LNCaP clone FGC (cell line): ENCODE data around the gene RDX.

Source experiments
- DNase-seq: peaks from one replicate; pipeline ENCODE4 v3.0.0-alpha.2; 2011; ENCODE audit warnings: low read depth
- H3K4me3 ChIP-seq: 2 replicates; pipeline ENCODE4 v1.5.1; 2011; ENCODE audit warnings: mild to moderate bottlenecking, low read depth, low read length, control low read depth
- CTCF ChIP-seq: IDR thresholded peaks from 2 replicates; pipeline ENCODE4 v1.5.1; 2012; ENCODE audit warnings: mild to moderate bottlenecking; ENCODE audit not compliant: control insufficient read depth, insufficient read depth; ENCODE audit errors: extremely low read depth

RDX gene

GRCh38 chr11:110190885-110191284 lies 105.5 kb downstream of the RDX start:
- H3K4me3 ChIP-seq: no peak overlapping the region
- no peak for TF ChIP-seq CTCF
- DNase-seq: no peak

DNA sequence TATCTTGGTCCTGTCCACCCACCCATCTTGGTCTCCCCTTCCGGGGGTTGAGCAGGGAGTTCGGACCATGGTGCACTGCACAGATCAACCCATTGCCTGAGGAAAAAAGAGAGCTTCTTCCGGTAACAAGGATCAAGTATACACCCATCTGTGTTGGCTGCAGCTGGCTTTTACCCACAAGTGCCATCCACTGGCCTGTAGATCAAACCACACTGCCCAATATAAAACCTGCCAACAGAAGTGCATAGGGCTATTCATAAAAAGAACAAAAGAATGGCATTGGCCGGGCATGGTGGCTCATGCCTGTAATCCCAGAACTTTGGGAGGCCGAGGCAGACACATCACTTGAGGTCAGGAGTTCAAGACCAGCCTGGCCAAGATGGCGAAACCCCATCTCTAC lies 108.7 kb downstream of the RDX start:
- no peak overlapping the region for H3K4me3 ChIP-seq
- DNase-seq: no peak
- TF ChIP-seq CTCF: peak; percentile 30

DNA sequence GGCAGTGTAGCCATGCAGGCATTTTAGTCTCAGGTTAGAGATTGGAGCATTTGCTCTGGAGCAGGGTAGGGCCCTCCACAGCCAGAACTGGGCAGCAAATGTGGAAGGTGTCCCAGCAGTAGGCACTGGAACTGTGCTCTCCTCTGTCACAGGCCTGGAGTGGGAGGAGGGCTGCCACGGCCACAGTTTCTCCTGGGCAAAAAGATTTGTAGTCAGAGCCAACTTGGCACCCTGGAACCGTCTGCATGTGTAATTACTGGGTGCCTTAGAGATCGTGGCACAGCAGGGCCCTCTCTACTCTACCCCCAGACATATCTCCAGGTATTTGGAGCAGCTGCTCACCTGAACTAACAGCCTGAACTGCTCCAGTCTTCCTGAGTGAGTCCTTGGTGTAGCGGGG lies 109.5 kb downstream of the RDX start:
- TF ChIP-seq CTCF: no peak
- no peak for DNase-seq
- no peak overlapping the region for H3K4me3 ChIP-seq

GRCh38 chr11:110186456-110186855 lies 110.0 kb downstream of the RDX start:
- no peak for DNase-seq
- H3K4me3 ChIP-seq: no peak overlapping the region
- TF ChIP-seq CTCF: no peak

DNA sequence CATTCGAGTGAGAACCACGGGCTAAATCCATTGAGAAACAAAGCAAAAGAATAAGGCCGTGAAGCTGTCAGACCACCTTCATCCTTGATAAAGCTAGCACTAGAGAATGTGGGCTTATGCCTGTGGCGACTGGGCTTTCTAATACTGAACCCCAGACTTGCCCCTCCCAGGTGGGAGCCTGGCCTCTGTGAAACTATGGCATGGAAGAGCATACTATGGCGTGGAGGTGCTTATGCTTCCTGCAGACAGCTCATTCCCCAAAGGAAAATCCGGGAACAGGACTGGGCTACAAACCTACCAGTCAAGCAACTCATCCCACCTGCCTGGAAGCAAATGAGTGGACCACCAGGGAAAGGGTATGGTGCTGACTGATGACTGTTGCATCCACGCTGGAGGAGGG lies 110.8 kb downstream of the RDX start:
- TF ChIP-seq CTCF: no peak
- H3K4me3 ChIP-seq: no peak overlapping the region
- no peak for DNase-seq

GRCh38 chr11:110185121-110185591 lies 111.3 kb downstream of the RDX start:
- no peak for TF ChIP-seq CTCF
- no peak overlapping the region for H3K4me3 ChIP-seq
- DNase-seq: no peak

- TF ChIP-seq CTCF: no peak
- no peak for DNase-seq
- no peak overlapping the region for H3K4me3 ChIP-seq
Observed at GRCh38 chr11:110184456-110184855, 112.0 kb downstream of the RDX start.
